Mesendoderm (in vitro differentiated cells): ENCODE measurements around the gene CAMTA1.

ENCODE experiments used
- DNase-seq: peaks from one replicate; pipeline ENCODE4 v3.0.0; 2013
- H2AK5ac ChIP-seq: 2 replicates; pipeline ENCODE4 v1.6.1; 2013; ENCODE audit warnings: low read length, inconsistent platforms
- H2BK120ac ChIP-seq: 2 replicates; pipeline ENCODE4 v1.6.1; 2013; ENCODE audit warnings: low read depth, mild to moderate bottlenecking, low read length, moderate library complexity, mixed read lengths
- H2BK15ac ChIP-seq: replicated peaks from 2 replicates; pipeline ENCODE4 v1.6.1; 2013; ENCODE audit warnings: low read depth, mild to moderate bottlenecking, moderate library complexity
- H2BK5ac ChIP-seq: 2 replicates; pipeline ENCODE4 v1.6.1; 2013; ENCODE audit warnings: low read length, inconsistent platforms
- H3K18ac ChIP-seq: 2 replicates; pipeline ENCODE4 v1.6.1; 2013; ENCODE audit warnings: mild to moderate bottlenecking, low read length, mixed read lengths
- H3K23ac ChIP-seq: one replicate; pipeline ENCODE4 v1.6.1; 2013; ENCODE audit warnings: low read length
- H3K27ac ChIP-seq: 2 replicates; pipeline ENCODE4 v1.5.1; 2013; ENCODE audit warnings: low read depth, mild to moderate bottlenecking, inconsistent platforms, low read length, moderate library complexity
- H3K27me3 ChIP-seq: 2 replicates; pipeline ENCODE4 v1.6.1; 2013; ENCODE audit warnings: low read length, control low read depth, mild to moderate bottlenecking, inconsistent platforms; ENCODE audit not compliant: insufficient read depth, poor library complexity
- H3K36me3 ChIP-seq: 2 replicates; pipeline ENCODE4 v1.6.1; 2013; ENCODE audit warnings: low read length, inconsistent platforms; ENCODE audit not compliant: control insufficient read depth, insufficient read depth
- H3K4ac ChIP-seq: one replicate; pipeline ENCODE4 v1.6.1; 2013; ENCODE audit warnings: low read depth, mild to moderate bottlenecking, low read length, moderate library complexity
- H3K4me1 ChIP-seq: 2 replicates; pipeline ENCODE4 v1.6.1; 2013; ENCODE audit warnings: low read depth, low read length, inconsistent platforms; ENCODE audit not compliant: control insufficient read depth
- H3K4me2 ChIP-seq: 2 replicates; pipeline ENCODE4 v1.6.1; 2013; ENCODE audit warnings: low read length
- H3K4me3 ChIP-seq: 2 replicates; pipeline ENCODE4 v1.5.1; 2013; ENCODE audit warnings: mild to moderate bottlenecking, low read length
- H3K56ac ChIP-seq: one replicate; pipeline ENCODE4 v1.6.1; 2013; ENCODE audit warnings: low read length
- H3K79me1 ChIP-seq: 2 replicates; pipeline ENCODE4 v1.6.1; 2013; ENCODE audit warnings: low read length, inconsistent platforms
- H3K79me2 ChIP-seq: 2 replicates; pipeline ENCODE4 v1.6.1; 2013; ENCODE audit warnings: mild to moderate bottlenecking, low read length; ENCODE audit not compliant: control insufficient read depth, insufficient read depth
- H3K9ac ChIP-seq: 2 replicates; pipeline ENCODE4 v1.6.1; 2013; ENCODE audit warnings: low read length, inconsistent platforms
- H4K5ac ChIP-seq: one replicate; pipeline ENCODE4 v1.6.1; 2013; ENCODE audit warnings: low read length
- H4K8ac ChIP-seq: one replicate; pipeline ENCODE4 v1.6.1; 2013; ENCODE audit warnings: low read depth, mild to moderate bottlenecking, control low read depth, low read length, moderate library complexity
- WGBS: extraction: QIAGEN DNeasy Blood & Tissue Kit; methylation state at CpG from one replicate; pipeline ENCODE4 v1.1.7; 2013; ENCODE audit warnings: low lambda C conversion rate, missing lambda C conversion rate; ENCODE audit not compliant: insufficient coverage; ENCODE audit errors: extremely low coverage; 5-methylcytosine and 5-hydroxymethylcytosine counted together

Gene CAMTA1

GRCh38 chr1:7225711-7226505, 440.7 kb downstream of the CAMTA1 start:
- no peak overlapping the region for H2AK5ac ChIP-seq
- H3K23ac ChIP-seq, result no peak overlapping the region
- DNase-seq, result no peak
- H2BK15ac ChIP-seq, result no peak overlapping the region
- no peaks in the 10 kb centered on the region for H3K4me1 ChIP-seq
- WGBS, result no CpG with 5 or more reads among the region's 11 CpGs
- no peak overlapping the region for H3K4ac ChIP-seq
- no peak overlapping the region for H4K8ac ChIP-seq
- no peak overlapping the region for H3K4me3 ChIP-seq
- H3K4me2 ChIP-seq, result no peak overlapping the region
- H4K5ac ChIP-seq, result no peak overlapping the region
- no peaks in the 10 kb centered on the region for H3K36me3 ChIP-seq
- H3K56ac ChIP-seq, result no peak overlapping the region
- no peaks in the 10 kb centered on the region for H3K79me1 ChIP-seq
- H3K27me3 ChIP-seq, result no peaks in the 10 kb centered on the region
- no peaks in the 10 kb centered on the region for H3K79me2 ChIP-seq
- no peak overlapping the region for H2BK120ac ChIP-seq
- H3K9ac ChIP-seq, result no peak overlapping the region
- no peak overlapping the region for H3K18ac ChIP-seq
- no peak overlapping the region for H2BK5ac ChIP-seq
- H3K27ac ChIP-seq, result no peak overlapping the region

GRCh38 chr1:7227654-7228053, 442.4 kb downstream of the CAMTA1 start:
- H3K79me1 ChIP-seq, result no peaks in the 10 kb centered on the region
- H3K36me3 ChIP-seq, result no peaks in the 10 kb centered on the region
- H2BK120ac ChIP-seq, result no peak overlapping the region
- no peak overlapping the region for H2AK5ac ChIP-seq
- H3K18ac ChIP-seq, result no peak overlapping the region
- no peak overlapping the region for H3K23ac ChIP-seq
- no peak overlapping the region for H2BK15ac ChIP-seq
- H3K4ac ChIP-seq, result no peak overlapping the region
- H4K8ac ChIP-seq, result no peak overlapping the region
- H4K5ac ChIP-seq, result no peak overlapping the region
- H3K4me3 ChIP-seq, result no peak overlapping the region
- H3K9ac ChIP-seq, result no peak overlapping the region
- H2BK5ac ChIP-seq, result no peak overlapping the region
- H3K4me1 ChIP-seq, result no peaks in the 10 kb centered on the region
- no peaks in the 10 kb centered on the region for H3K27me3 ChIP-seq
- no peaks in the 10 kb centered on the region for H3K79me2 ChIP-seq
- WGBS, result no CpG with 5 or more reads among the region's 5 CpGs
- H3K56ac ChIP-seq, result no peak overlapping the region
- no peak for DNase-seq
- H3K27ac ChIP-seq, result no peak overlapping the region
- H3K4me2 ChIP-seq, result no peak overlapping the region

DNA sequence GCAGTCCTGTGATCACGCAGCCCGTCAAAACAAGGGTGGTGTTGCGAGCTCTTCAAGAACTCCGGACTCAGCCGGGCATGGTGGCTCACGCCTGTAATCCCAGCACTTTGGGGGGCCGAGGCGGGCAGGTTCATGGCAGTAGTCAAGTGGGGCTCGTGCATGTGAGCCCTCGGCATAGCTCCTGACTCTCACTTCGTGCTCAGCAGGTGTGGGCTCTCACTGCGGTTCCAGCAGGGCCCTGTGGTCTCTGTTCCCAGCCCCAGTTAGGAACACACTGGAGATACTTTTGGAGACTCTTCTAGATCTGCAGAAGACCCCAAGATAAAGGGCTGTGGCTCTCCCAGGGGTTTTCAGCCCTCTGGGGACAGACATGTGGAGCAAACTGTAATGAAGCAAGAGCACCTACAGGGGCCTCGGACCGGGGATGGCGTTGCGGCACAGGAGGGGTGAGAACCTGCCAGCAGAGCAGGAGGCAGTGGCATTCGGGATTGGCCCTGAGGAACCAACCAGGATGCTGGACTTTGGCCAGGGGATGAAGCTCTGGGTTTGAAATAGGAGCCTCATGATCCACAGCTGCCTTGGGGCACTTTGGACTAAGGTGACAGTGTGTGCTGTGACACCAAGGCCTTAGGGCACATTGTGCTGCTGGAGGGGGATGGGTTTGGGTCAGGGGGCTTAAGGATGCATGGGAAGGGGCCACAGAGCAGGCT, 443.2 kb downstream of the CAMTA1 start:
- Histone ChIP-seq H3K27me3 (no peaks in the 10 kb centered on the region), H2BK15ac (no peak overlapping the region), H2BK5ac (no peak overlapping the region), H3K79me2 (no peaks in the 10 kb centered on the region), H3K27ac (no peak overlapping the region), H4K5ac (no peak overlapping the region), H3K4me3 (no peak overlapping the region), H3K9ac (no peak overlapping the region), H3K4ac (no peak overlapping the region), H3K23ac (no peak overlapping the region), H3K56ac (no peak overlapping the region), H3K36me3 (no peaks in the 10 kb centered on the region), H3K4me2 (no peak overlapping the region), H3K4me1 (no peaks in the 10 kb centered on the region), H3K79me1 (no peaks in the 10 kb centered on the region), H2AK5ac (no peak overlapping the region), H2BK120ac (no peak overlapping the region), H3K18ac (no peak overlapping the region), H4K8ac (no peak overlapping the region)
- no CpG with 5 or more reads among the region's 17 CpGs for WGBS
- DNase-seq, result no peak

DNA sequence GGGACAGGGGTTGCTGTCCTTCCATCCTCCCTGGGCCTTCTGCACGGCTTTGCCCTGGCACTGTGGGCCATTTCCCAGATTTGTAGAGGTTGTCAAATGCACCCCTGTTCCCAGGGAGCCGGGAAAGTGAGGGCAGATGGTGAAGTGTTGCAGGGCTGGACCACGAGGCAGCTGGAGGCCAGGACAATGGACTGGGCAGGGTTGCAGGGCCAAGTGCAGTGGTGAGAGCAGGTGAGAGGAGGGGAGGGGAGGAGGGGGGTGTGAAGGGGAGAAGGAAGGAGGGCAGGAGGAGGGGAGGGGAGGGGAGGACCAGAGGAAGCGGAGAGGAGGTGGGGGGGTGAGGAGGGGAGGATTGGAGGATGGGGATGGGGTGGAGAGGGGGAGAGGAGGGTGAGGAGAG, 443.9 kb downstream of the CAMTA1 start:
- Histone ChIP-seq H4K8ac (no peak overlapping the region), H3K4ac (no peak overlapping the region), H3K36me3 (no peaks in the 10 kb centered on the region), H2BK120ac (no peak overlapping the region), H3K4me1 (no peaks in the 10 kb centered on the region), H3K79me2 (no peaks in the 10 kb centered on the region), H3K4me2 (no peak overlapping the region), H3K56ac (no peak overlapping the region), H3K79me1 (no peaks in the 10 kb centered on the region), H4K5ac (no peak overlapping the region), H3K27me3 (no peaks in the 10 kb centered on the region), H2AK5ac (no peak overlapping the region), H3K9ac (no peak overlapping the region), H3K18ac (no peak overlapping the region), H3K23ac (no peak overlapping the region), H3K27ac (no peak overlapping the region), H2BK5ac (no peak overlapping the region), H2BK15ac (no peak overlapping the region), H3K4me3 (no peak overlapping the region)
- no CpG with 5 or more reads among the region's 4 CpGs for WGBS
- no peak for DNase-seq

GRCh38 chr1:7229696-7230631, 444.7 kb downstream of the CAMTA1 start:
- H4K5ac ChIP-seq, result no peak overlapping the region

More at GRCh38 chr1:7229696-7230631, 444.7 kb downstream of the CAMTA1 start:
- Histone ChIP-seq H3K36me3 (no peaks in the 10 kb centered on the region), H3K56ac (no peak overlapping the region), H3K4me2 (no peak overlapping the region), H2BK15ac (no peak overlapping the region), H3K27ac (no peak overlapping the region), H4K8ac (no peak overlapping the region), H3K79me2 (no peaks in the 10 kb centered on the region), H3K9ac (no peak overlapping the region), H3K4me1 (no peaks in the 10 kb centered on the region), H3K23ac (no peak overlapping the region), H2BK5ac (no peak overlapping the region), H3K79me1 (no peaks in the 10 kb centered on the region), H2BK120ac (no peak overlapping the region), H3K4ac (no peak overlapping the region), H3K4me3 (no peak overlapping the region), H3K27me3 (no peaks in the 10 kb centered on the region), H2AK5ac (no peak overlapping the region), H3K18ac (no peak overlapping the region)
- no peak for DNase-seq
- WGBS, result no CpG with 5 or more reads among the region's 20 CpGs
